H1 (cell line): ENCODE data around the gene RPS27. TPM values are rescaled to one million over a fixed set of nuclear protein-coding genes. Genes with fewer than 3 reads are reported as not detected.
A peak's percentile ranks its signal among the peaks of the same experiment; 100 is the strongest.

ENCODE experiments used
- CBX8 ChIP-seq: fragments of 300-800, 300-1000 bp; sonication (generic); IDR thresholded peaks from 2 replicates; pipeline ENCODE4 v1.7.1; 2016; ENCODE audit warnings: low read depth, low read length, borderline replicate concordance
- CTCF ChIP-seq, 3 experiments: IDR thresholded peaks; 1 replicate in 2 of 3; 2 replicates in 1 of 3; pipeline versions ENCODE4 v1.5.1 to v1.6.1; 2011; ENCODE audit warnings: low read length in 3 of 3, mild to moderate bottlenecking in 3 of 3, inconsistent platforms in 2 of 3, low read depth in 1 of 3, moderate library complexity in 1 of 3; ENCODE audit not compliant: insufficient read depth in 1 of 3; ENCODE audit errors: control extremely low read depth in 1 of 3
- EGR1 ChIP-seq: IDR thresholded peaks from 2 replicates; pipeline ENCODE4 v1.6.1; 2011; ENCODE audit warnings: low read depth, low read length, borderline replicate concordance
- EP300 ChIP-seq, 2 experiments: IDR thresholded peaks; 1 replicate in 1 of 2; 2 replicates in 1 of 2; pipeline ENCODE4 v1.6.1; 2011 to 2012; ENCODE audit warnings: low read depth in 2 of 2, low read length in 2 of 2, mild to moderate bottlenecking in 2 of 2, borderline replicate concordance in 1 of 2, inconsistent platforms in 1 of 2, moderate library complexity in 1 of 2
- HDAC6 ChIP-seq: IDR thresholded peaks from one replicate; pipeline ENCODE4 v1.7.1; 2012; ENCODE audit warnings: low read depth, mild to moderate bottlenecking, inconsistent platforms, low read length, moderate library complexity
- KDM1A ChIP-seq: fragments of 200-600, 300-600 bp; sonication (generic); IDR thresholded peaks from 2 replicates; pipeline ENCODE4 v1.7.1; 2016; ENCODE audit warnings: mild to moderate bottlenecking, low read length, borderline replicate concordance
- KDM4A ChIP-seq: IDR thresholded peaks from one replicate; pipeline ENCODE4 v1.7.1; 2012; ENCODE audit warnings: low read depth, mild to moderate bottlenecking, moderate library complexity, low read length, inconsistent platforms; ENCODE audit not compliant: severe bottlenecking
- MAFK ChIP-seq: IDR thresholded peaks from 2 replicates; pipeline ENCODE4 v1.6.1; 2012; ENCODE audit warnings: low read depth, mild to moderate bottlenecking, improper control_type of control experiment, low read length
- SAP30 ChIP-seq: fragments of 300-600 bp; sonication (generic); IDR thresholded peaks from 2 replicates; pipeline ENCODE4 v1.7.1; 2012; ENCODE audit warnings: low read length, moderate library complexity, mild to moderate bottlenecking, inconsistent platforms; ENCODE audit not compliant: insufficient read depth, insufficient replicate concordance
- TEAD4 ChIP-seq: IDR thresholded peaks from 2 replicates; pipeline ENCODE4 v1.6.1; 2012; ENCODE audit warnings: low read depth, low read length, inconsistent platforms, mixed read lengths
- polyA plus RNA-seq, 7 experiments: library from polyadenylated mRNA; depleted of rRNA in 3 of 7; stranded (reverse) in 5 of 7; unstranded in 2 of 7; fragments of >200 nt in 5 of 7; fragments of 200-250 nt in 2 of 7; gene quantifications; 1 replicate in 5 of 7; 2 replicates in 1 of 7; 4 replicates in 1 of 7; pipeline versions ENCODE4 v1.2.1 to v1.2.3, GENCODE V29; 2011 to 2013; ENCODE audit warnings: missing spikeins in 2 of 7, mixed read lengths in 2 of 7
- total RNA-seq: library from RNA; stranded (reverse); fragmentation: NEBNext Ultra II Directional; extraction: Animal tissue kit (Norgen Biotek cat#: 25700); gene quantifications from 2 replicates; pipeline ENCODE4 v1.2.1, GENCODE V29; 2021

Gene RPS27
- total and polyA plus RNA-seq, 2 of the 8 experiments (the other 6 are each of a cell fraction or from before 2014, with no cell fraction given), result 1,810 to 3,155 TPM

GRCh38 chr1:153963850-153964331 is 26.7 kb upstream of the RPS27 start (continued):
- TF ChIP-seq EGR1 (no peak), KDM4A (peak; percentile 42), CBX8 (no peak), KDM1A (no peak), HDAC6 (no peak), SAP30 (no peak), TEAD4 (peak; percentile 94), MAFK (no peak), CTCF (IDR thresholded peaks at IDR 0.05; ENCODE audit: control extremely low read depth in 1 of 3, insufficient read depth in 1 of 3, low read depth in 1 of 3, low read length in 3 of 3) (no peak), EP300 (IDR thresholded peaks at IDR 0.05; ENCODE audit: borderline replicate concordance in 1 of 2, low read depth in 2 of 2, low read length in 2 of 2) (no peak)
